ENCODE measurements around the gene ZNF160.

DNA sequence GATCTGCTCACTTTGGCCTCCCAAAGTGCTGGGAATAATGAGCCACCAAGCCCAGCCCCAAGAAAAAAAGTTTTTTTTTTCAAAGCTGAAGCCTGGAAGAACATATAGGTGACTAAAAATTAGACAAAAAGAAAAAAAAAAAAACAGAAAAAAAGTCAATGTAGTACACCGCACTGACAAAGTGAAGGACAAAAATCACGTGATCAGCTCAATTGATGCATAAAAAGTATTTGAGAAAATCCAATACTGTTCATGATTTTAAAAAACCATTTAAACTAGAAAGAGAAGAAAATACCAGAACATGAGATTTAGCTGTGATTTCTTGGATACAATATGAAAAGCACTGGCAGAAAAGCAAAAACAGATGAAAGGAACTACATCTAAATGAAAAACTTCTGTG, 69.2 kb downstream of the ZNF160 start:
- TF ChIP-seq POLR2A (IDR thresholded peaks at IDR 0.05): no peak
- TF ChIP-seq POLR2AphosphoS5 (IDR thresholded peaks at IDR 0.05): no peak
- TF ChIP-seq, protein P1, sequence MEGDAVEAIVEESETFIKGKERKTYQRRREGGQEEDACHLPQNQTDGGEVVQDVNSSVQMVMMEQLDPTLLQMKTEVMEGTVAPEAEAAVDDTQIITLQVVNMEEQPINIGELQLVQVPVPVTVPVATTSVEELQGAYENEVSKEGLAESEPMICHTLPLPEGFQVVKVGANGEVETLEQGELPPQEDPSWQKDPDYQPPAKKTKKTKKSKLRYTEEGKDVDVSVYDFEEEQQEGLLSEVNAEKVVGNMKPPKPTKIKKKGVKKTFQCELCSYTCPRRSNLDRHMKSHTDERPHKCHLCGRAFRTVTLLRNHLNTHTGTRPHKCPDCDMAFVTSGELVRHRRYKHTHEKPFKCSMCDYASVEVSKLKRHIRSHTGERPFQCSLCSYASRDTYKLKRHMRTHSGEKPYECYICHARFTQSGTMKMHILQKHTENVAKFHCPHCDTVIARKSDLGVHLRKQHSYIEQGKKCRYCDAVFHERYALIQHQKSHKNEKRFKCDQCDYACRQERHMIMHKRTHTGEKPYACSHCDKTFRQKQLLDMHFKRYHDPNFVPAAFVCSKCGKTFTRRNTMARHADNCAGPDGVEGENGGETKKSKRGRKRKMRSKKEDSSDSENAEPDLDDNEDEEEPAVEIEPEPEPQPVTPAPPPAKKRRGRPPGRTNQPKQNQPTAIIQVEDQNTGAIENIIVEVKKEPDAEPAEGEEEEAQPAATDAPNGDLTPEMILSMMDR (IDR thresholded peaks at IDR 0.05): no peak
- TF ChIP-seq EP300 (IDR thresholded peaks at IDR 0.05): no peak

All from upper lobe of left lung (tissue), 4 donors.